ENCODE data around the gene MAPT.

MAPT gene

GRCh38 chr17:45863857-45864654, 30.3 kb upstream of the MAPT start:
- DNase-seq: no peak

- DNase-seq: no peak
Observed at GRCh38 chr17:45867171-45867570, 27.2 kb upstream of the MAPT start.

GRCh38 chr17:45867702-45868101, 26.7 kb upstream of the MAPT start:
- no peak for DNase-seq

GRCh38 chr17:45868276-45868675, 26.1 kb upstream of the MAPT start:
- no peak for DNase-seq

GRCh38 chr17:45869676-45870341, 24.5 kb upstream of the MAPT start:
- no peak for DNase-seq

- no peak for DNase-seq
Observed at GRCh38 chr17:45870342-45870974, 23.9 kb upstream of the MAPT start.

GRCh38 chr17:45871718-45872117, 22.6 kb upstream of the MAPT start:
- no peak for DNase-seq

GRCh38 chr17:45873728-45874127, 20.6 kb upstream of the MAPT start:
- no peak for DNase-seq

GRCh38 chr17:45874151-45874550, 20.2 kb upstream of the MAPT start:
- no peak for DNase-seq

GRCh38 chr17:45876539-45876938, 17.8 kb upstream of the MAPT start:
- DNase-seq: no peak

- no peak for DNase-seq
Observed at GRCh38 chr17:45877467-45877866, 16.9 kb upstream of the MAPT start.

GRCh38 chr17:45883063-45883462, 11.3 kb upstream of the MAPT start:
- DNase-seq: no peak

GRCh38 chr17:45886852-45887251, 7.5 kb upstream of the MAPT start:
- DNase-seq: no peak

GRCh38 chr17:45888392-45888791, 6.0 kb upstream of the MAPT start:
- DNase-seq: no peak

GRCh38 chr17:45889579-45889978, 4.8 kb upstream of the MAPT start:
- DNase-seq: no peak

GRCh38 chr17:45893725-45894021, 681 bp upstream of the MAPT start:
- DNase-seq: no peak

- no peak for DNase-seq
Observed at GRCh38 chr17:45895304-45895968, 1.1 kb downstream of the MAPT start.

GRCh38 chr17:45895969-45896785, 1.8 kb downstream of the MAPT start:
- DNase-seq: no peak

GRCh38 chr17:45896803-45897693, 2.7 kb downstream of the MAPT start:
- no peak for DNase-seq

GRCh38 chr17:45900136-45900535, 5.8 kb downstream of the MAPT start:
- no peak for DNase-seq

- DNase-seq: no peak
Observed at GRCh38 chr17:45900723-45901415, 6.5 kb downstream of the MAPT start.
